Omental fat pad (tissue), 4 donors: Measurements from ENCODE around the gene CENPB. TPM values are rescaled to one million over a fixed set of nuclear protein-coding genes. Genes with fewer than 3 reads are reported as not detected.
"Not testable (repeated sequence)": the region's sequence is repeated elsewhere in the genome, so short reads cannot be mapped to it uniquely, and the experiment has no call there.

Experiments
- ATAC-seq: fragments of 150-250 bp; one replicate; pipeline ENCODE4 v1.9.1; 2016; ENCODE audit warnings: mild to moderate bottlenecking, moderate library complexity; ENCODE audit not compliant: low FRiP score
- DNase-seq: peaks from one replicate; pipeline ENCODE4 v3.0.0-alpha.2; 2019; ENCODE audit warnings: low spot score
- CTCF ChIP-seq, 3 donors: fragments of 450-650 bp; IDR thresholded peaks; one replicate each; pipeline ENCODE4 v1.5.1; 2016 to 2017; ENCODE audit warnings: antibody characterized with exemption in 3 of 3, mild to moderate bottlenecking in 3 of 3, moderate library complexity in 2 of 3
- total RNA-seq, 4 donors: library from RNA; depleted of rRNA; stranded (reverse); fragments of >200 nt; gene quantifications; one replicate each; pipeline ENCODE4 v1.1.0, GENCODE V29; 2016

CENPB gene
- total RNA-seq = 10 to 100 TPM; 52.2 to 98.4 (median 76.8) TPM

- peak; percentile 79 for DNase-seq
- no peak for TF ChIP-seq CTCF (IDR thresholded peaks at IDR 0.05)
- peak; percentile 87 for ATAC-seq
Observed at GRCh38 chr20:3786665-3787323, at the start of gene CENPB. CENPB (minus strand) TSS chr20:3786740; CDS start chr20:3786483, 257 bp downstream.

- no peak for DNase-seq
- ATAC-seq = no peak
- TF ChIP-seq CTCF (IDR thresholded peaks at IDR 0.05) = no peak
Observed at GRCh38 chr20:3836132-3836531, 49.6 kb upstream of the CENPB start.

- not testable (repeated sequence) for ATAC-seq, DNase-seq
Observed at GRCh38 chr20:3829891-3830290, 43.4 kb upstream of the CENPB start.

- TF ChIP-seq CTCF (IDR thresholded peaks at IDR 0.05) = no peak
- no peak for DNase-seq
- ATAC-seq = no peak
Observed at GRCh38 chr20:3828798-3829197, 42.3 kb upstream of the CENPB start.

- DNase-seq = no peak
- no peak for TF ChIP-seq CTCF (IDR thresholded peaks at IDR 0.05)
- ATAC-seq = no peak
Observed at GRCh38 chr20:3826420-3826819, 39.9 kb upstream of the CENPB start.

- ATAC-seq = no peak
- no peak for TF ChIP-seq CTCF (IDR thresholded peaks at IDR 0.05)
- DNase-seq = no peak
Observed at GRCh38 chr20:3825526-3825925, 39.0 kb upstream of the CENPB start.

GRCh38 chr20:3823881-3824280, 37.3 kb upstream of the CENPB start:
- ATAC-seq = no peak
- no peak for TF ChIP-seq CTCF (IDR thresholded peaks at IDR 0.05)

More at GRCh38 chr20:3823881-3824280, 37.3 kb upstream of the CENPB start:
- no peak for DNase-seq
